IMR-90 (cell line): Measurements from ENCODE around the gene RIPOR3. TPM values are rescaled to one million over a fixed set of nuclear protein-coding genes. Genes with fewer than 3 reads are reported as not detected.

Experiments
- ATAC-seq: fragments of 200-7000 bp; cut with Tn5 transposase; 2 replicates; pipeline ENCODE4 v1.9.1; 2020; ENCODE audit warnings: low read depth, mild to moderate bottlenecking, moderate library complexity
- BruUV-seq: library from RNA; stranded (reverse); fragments of 400-500 nt; replicated peaks from 2 replicates; lab custom pipeline; 2021; lab: Mats Ljungman, UMichigan
- CTCF ChIA-PET: fragments of 300-600 bp; formaldehyde crosslinking; extraction: SDS; loops from one replicate; lab custom pipeline; 2021; ENCODE audit warnings: antibody characterized with exemption; lab: Yijun Ruan, JAX
- POLR2A ChIA-PET: fragments of 300-600 bp; sonication (Branson Sonifier 250); formaldehyde crosslinking; loops from one replicate; lab custom pipeline; 2022; ENCODE audit warnings: antibody characterized with exemption; ENCODE audit not compliant: unreplicated experiment; lab: Charles Lee
- DNase-seq: peaks from one replicate; pipeline ENCODE4 v3.0.0; 2013
- H2AFZ ChIP-seq: replicated peaks from 2 replicates; pipeline ENCODE3; 2013; ENCODE audit warnings: low read length, mild to moderate bottlenecking; ENCODE audit not compliant: poor library complexity
- H2AK5ac ChIP-seq: 2 replicates; pipeline ENCODE4 v1.6.1; 2013; ENCODE audit warnings: low read depth, low read length, inconsistent platforms
- H2AK9ac ChIP-seq: replicated peaks from 2 replicates; pipeline ENCODE3; 2013; ENCODE audit warnings: mild to moderate bottlenecking, low read depth, low read length, moderate library complexity; ENCODE audit not compliant: poor library complexity
- H2BK120ac ChIP-seq: 2 replicates; pipeline ENCODE4 v1.6.1; 2013; ENCODE audit warnings: low read depth, low read length, inconsistent platforms
- H2BK15ac ChIP-seq: 3 replicates; pipeline ENCODE4 v1.6.1; 2013; ENCODE audit warnings: low read depth, low read length, inconsistent platforms
- H2BK20ac ChIP-seq: 2 replicates; pipeline ENCODE4 v1.6.1; 2013; ENCODE audit warnings: low read depth, mild to moderate bottlenecking, inconsistent platforms, low read length, moderate library complexity
- H2BK5ac ChIP-seq: 2 replicates; pipeline ENCODE4 v1.6.1; 2013; ENCODE audit warnings: mild to moderate bottlenecking, low read depth, low read length, inconsistent platforms; ENCODE audit not compliant: poor library complexity, severe bottlenecking
- H3K14ac ChIP-seq: replicated peaks from 2 replicates; pipeline ENCODE4 v1.6.1; 2013; ENCODE audit warnings: low read depth, low read length, inconsistent platforms
- H3K18ac ChIP-seq: 2 replicates; pipeline ENCODE4 v1.6.1; 2013; ENCODE audit warnings: low read depth, low read length, control low read depth
- H3K23ac ChIP-seq: 2 replicates; pipeline ENCODE4 v1.6.1; 2013; ENCODE audit warnings: low read depth, low read length, inconsistent platforms
- H3K27ac ChIP-seq: 2 replicates; pipeline ENCODE4 v1.5.1; 2013; ENCODE audit warnings: mild to moderate bottlenecking, control low read depth, low read length; ENCODE audit not compliant: insufficient read depth
- H3K27me3 ChIP-seq: 2 replicates; pipeline ENCODE4 v1.6.1; 2013; ENCODE audit warnings: low read length; ENCODE audit not compliant: control insufficient read depth, insufficient read depth
- H3K36me3 ChIP-seq: 2 replicates; pipeline ENCODE4 v1.6.1; 2013; ENCODE audit warnings: low read length, mixed read lengths; ENCODE audit not compliant: control insufficient read depth, insufficient read depth
- H3K4ac ChIP-seq: 2 replicates; pipeline ENCODE4 v1.6.1; 2013; ENCODE audit warnings: low read depth, low read length, inconsistent platforms
- H3K4me1 ChIP-seq: 2 replicates; pipeline ENCODE4 v1.6.1; 2013; ENCODE audit warnings: low read length, mixed read lengths; ENCODE audit not compliant: control insufficient read depth, insufficient read depth
- H3K4me2 ChIP-seq: 2 replicates; pipeline ENCODE4 v1.6.1; 2013; ENCODE audit warnings: low read depth, mild to moderate bottlenecking, control low read depth, low read length, moderate library complexity
- H3K4me3 ChIP-seq: 2 replicates; pipeline ENCODE4 v1.5.1; 2013; ENCODE audit warnings: low read depth, mild to moderate bottlenecking, control low read depth, low read length, moderate library complexity; ENCODE audit not compliant: insufficient read depth
- H3K56ac ChIP-seq: 2 replicates; pipeline ENCODE4 v1.6.1; 2013; ENCODE audit warnings: low read length, inconsistent platforms; ENCODE audit not compliant: insufficient read depth; ENCODE audit errors: extremely low read depth
- H3K79me1 ChIP-seq, 2 experiments: 2 replicates each; pipeline ENCODE4 v1.6.1; 2013; ENCODE audit warnings: low read length in 2 of 2, inconsistent platforms in 1 of 2, low read depth in 1 of 2
- H3K9ac ChIP-seq: 2 replicates; pipeline ENCODE4 v1.6.1; 2013; ENCODE audit warnings: low read depth, low read length, control low read depth
- H3K9me1 ChIP-seq: 2 replicates; pipeline ENCODE4 v1.6.1; 2013; ENCODE audit warnings: low read length, inconsistent platforms; ENCODE audit not compliant: insufficient read depth
- H3K9me3 ChIP-seq: 2 replicates; pipeline ENCODE4 v1.6.1; 2013; ENCODE audit warnings: low read length; ENCODE audit not compliant: control insufficient read depth, insufficient read depth
- H4K20me1 ChIP-seq: 2 replicates; pipeline ENCODE4 v1.6.1; 2013; ENCODE audit warnings: low read length, inconsistent platforms; ENCODE audit not compliant: insufficient read depth
- H4K5ac ChIP-seq: 2 replicates; pipeline ENCODE4 v1.6.1; 2013; ENCODE audit warnings: mild to moderate bottlenecking, low read depth, low read length, control low read depth
- H4K8ac ChIP-seq, 2 experiments: 2 replicates each; pipeline ENCODE4 v1.6.1; 2013; ENCODE audit warnings: low read depth in 2 of 2, low read length in 2 of 2, control low read depth in 1 of 2, inconsistent platforms in 1 of 2
- H4K91ac ChIP-seq: 2 replicates; pipeline ENCODE4 v1.6.1; 2013; ENCODE audit warnings: low read depth, low read length, inconsistent platforms; ENCODE audit not compliant: insufficient read depth
- BHLHE40 ChIP-seq: fragments of 150-350 bp; IDR thresholded peaks from 2 replicates; pipeline ENCODE4 v1.6.1; 2016; ENCODE audit warnings: mild to moderate bottlenecking, low read depth, low read length
- CHD1 ChIP-seq: IDR thresholded peaks from 2 replicates; pipeline ENCODE4 v1.6.1; 2012; ENCODE audit warnings: low read depth, low read length, improper control_type of control experiment
- MAFK ChIP-seq: IDR thresholded peaks from 2 replicates; pipeline ENCODE4 v1.6.1; 2012; ENCODE audit warnings: low read depth, low read length, improper control_type of control experiment
- MAZ ChIP-seq: IDR thresholded peaks from 2 replicates; pipeline ENCODE4 v1.6.1; 2012; ENCODE audit warnings: low read depth, mild to moderate bottlenecking, low read length, improper control_type of control experiment, moderate library complexity, borderline replicate concordance
- RCOR1 ChIP-seq: IDR thresholded peaks from 2 replicates; pipeline ENCODE4 v1.6.1; 2012; ENCODE audit warnings: mild to moderate bottlenecking, low read length, improper control_type of control experiment; ENCODE audit not compliant: insufficient replicate concordance
- WGBS, 2 experiments: methylation state at CpG; one replicate each; pipeline versions ENCODE4 v1.1.5 to v1.1.7; 2013; ENCODE audit warnings: missing lambda C conversion rate in 2 of 2; ENCODE audit not compliant: insufficient read length in 1 of 2; ENCODE audit errors: extremely low coverage in 2 of 2; 5-methylcytosine and 5-hydroxymethylcytosine counted together
- dilution Hi-C: fragments of 300-500 bp; cut with HindIII; formaldehyde crosslinking; loops from one replicate; pipeline ENCODE4 v1.14.3; 2018; ENCODE audit warnings: low sequenced_read_pairs; ENCODE audit not compliant: unreplicated experiment
- in situ Hi-C: fragments of 300-500 bp; cut with MboI; formaldehyde crosslinking; loops from 3 replicates; pipeline ENCODE4 v1.14.3; 2019; ENCODE audit warnings: low sequenced_read_pairs, inconsistent platforms, mixed read lengths
- intact Hi-C: fragments of 100-400 bp; cut with micrococcal nuclease; formaldehyde crosslinking; loops from 2 replicates; pipeline ENCODE4 v1.10.0; 2022
- polyA plus RNA-seq, 3 experiments: library from polyadenylated mRNA; depleted of rRNA; stranded (reverse); fragments of >200 nt; gene quantifications; 2 replicates each; pipeline ENCODE4 v1.2.3, GENCODE V29; 2012; ENCODE audit warnings: low replicate concordance in 1 of 3
- total RNA-seq: library from RNA; depleted of rRNA; stranded (reverse); fragments of >200 nt; gene quantifications from 2 replicates; pipeline ENCODE4 v1.2.3, GENCODE V29; 2012

Gene RIPOR3
- total and polyA plus RNA-seq, 2 of the 4 experiments (the other 2 are of a cell fraction): 0.54 to 1.7 TPM

DNA sequence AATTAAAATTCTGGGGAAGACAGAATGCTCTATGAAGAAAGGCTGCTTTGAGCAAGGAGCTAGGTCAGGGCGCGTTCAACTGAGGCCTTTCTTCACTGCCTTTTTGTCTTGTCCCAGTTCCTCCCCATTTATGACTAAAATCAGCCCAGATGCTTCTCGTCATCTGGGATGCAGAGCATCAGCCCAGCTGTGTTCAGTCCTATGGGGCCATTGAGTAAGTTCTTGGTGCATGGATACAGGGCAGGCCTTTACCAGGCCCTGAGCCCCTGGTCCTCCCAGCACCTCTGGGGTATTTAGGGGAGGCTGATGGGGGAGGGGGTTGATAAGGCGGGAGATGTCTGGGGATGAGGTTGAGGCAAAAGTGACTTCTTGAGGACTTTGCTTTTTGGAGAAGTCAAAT is 125.5 kb downstream of the RIPOR3 start:
- Histone ChIP-seq H4K8ac (no peak overlapping the region), H2AK9ac (no peak overlapping the region), H3K18ac (no peak overlapping the region), H3K36me3 (peaks cover 61% of the 10 kb centered on the region), H3K4ac (no peak overlapping the region), H2AK5ac (no peak overlapping the region), H2BK5ac (no peak overlapping the region), H3K27me3 (no peaks in the 10 kb centered on the region), H3K9me1 (peaks cover 29% of the 10 kb centered on the region), H3K79me1 (peaks cover 57 to 94% of the 10 kb centered on the region in 2 experiments), H3K27ac (no peak overlapping the region), H2BK15ac (no peak overlapping the region), H4K91ac (no peak overlapping the region), H2BK120ac (no peak overlapping the region), H2BK20ac (no peak overlapping the region), H3K14ac (no peak overlapping the region), H3K9ac (no peak overlapping the region), H3K9me3 (no peaks in the 10 kb centered on the region), H3K4me3 (no peak overlapping the region), H3K4me2 (no peak overlapping the region), H3K56ac (no peak overlapping the region), H3K23ac (no peak overlapping the region), H3K4me1 (peaks cover 26% of the 10 kb centered on the region), H4K20me1 (peaks cover 29% of the 10 kb centered on the region), H2AFZ (no peak overlapping the region), H4K5ac (no peak overlapping the region)
- POLR2A ChIA-PET: no interaction called here
- no TSS peak for BruUV-seq
- ATAC-seq: no peak
- in situ Hi-C loops (no loop called here), dilution Hi-C loops (no loop called here), intact Hi-C loops (no loop called here)
- DNase-seq: no peak
- no CpG with 5 or more reads among the region's 4 CpGs for WGBS, 2 experiments
- no peak for TF ChIP-seq MAZ
- no peak for TF ChIP-seq RCOR1
- no peak for TF ChIP-seq BHLHE40
- no peak for TF ChIP-seq CHD1
- no peak for TF ChIP-seq MAFK
- CTCF ChIA-PET: interaction anchor here (0.6 kb wide), 1 partner anchor 183 kb away, joined by 3 read pairs; no protein-coding TSS in a partner anchor
